CD14-positive monocyte (primary cell): ENCODE data around the gene PLBD1. TPM values are rescaled to one million over a fixed set of nuclear protein-coding genes. Genes with fewer than 3 reads are reported as not detected.

Source experiments
- DNase-seq, 3 donors: peaks; one replicate each; pipeline ENCODE4 v3.0.0-alpha.2; 2011 to 2022
- H2AFZ ChIP-seq: 2 replicates; pipeline ENCODE4 v1.6.0; 2012; ENCODE audit warnings: mild to moderate bottlenecking, low read depth, low read length, inconsistent platforms; ENCODE audit not compliant: insufficient read depth, poor library complexity, severe bottlenecking
- H3K27ac ChIP-seq, 2 donors: 1 replicate in 1 of 2; 2 replicates in 1 of 2; pipeline ENCODE4 v1.5.1; 2012 to 2013; ENCODE audit warnings: low read length in 2 of 2, control low read depth in 1 of 2, inconsistent platforms in 1 of 2, low read depth in 1 of 2, mild to moderate bottlenecking in 1 of 2
- H3K27me3 ChIP-seq, 2 donors: one replicate each; pipeline versions ENCODE4 v1.6.0 to v1.6.1; 2011 to 2013; ENCODE audit warnings: low read length in 2 of 2; ENCODE audit not compliant: control insufficient read depth in 2 of 2, insufficient read depth in 2 of 2
- H3K36me3 ChIP-seq, 2 donors: replicated peaks in 1 of 2; 1 replicate in 1 of 2; 2 replicates in 1 of 2; pipeline versions ENCODE4 v1.5.1 to v1.6.1; 2012 to 2013; ENCODE audit warnings: low read length in 2 of 2, control low read depth in 1 of 2, inconsistent platforms in 1 of 2, mild to moderate bottlenecking in 1 of 2; ENCODE audit not compliant: insufficient read depth in 2 of 2, control insufficient read depth in 1 of 2
- H3K4me1 ChIP-seq, 2 donors: 1 replicate in 1 of 2; 2 replicates in 1 of 2; pipeline versions ENCODE4 v1.5.1 to v1.6.1; 2012 to 2013; ENCODE audit warnings: low read length in 2 of 2, control low read depth in 1 of 2, inconsistent platforms in 1 of 2, mild to moderate bottlenecking in 1 of 2, moderate library complexity in 1 of 2; ENCODE audit not compliant: insufficient read depth in 2 of 2, control insufficient read depth in 1 of 2
- H3K4me2 ChIP-seq: replicated peaks from 2 replicates; pipeline ENCODE3; 2012; ENCODE audit warnings: low read length, moderate library complexity, mild to moderate bottlenecking; ENCODE audit not compliant: poor library complexity, severe bottlenecking; ENCODE audit errors: extremely low read depth
- H3K4me3 ChIP-seq, 3 experiments: fragments of 200-600 bp in 1 of 3; sonication (generic) in 1 of 3; replicated peaks in 1 of 3; 1 replicate in 2 of 3; 2 replicates in 1 of 3; pipeline ENCODE4 v1.5.1; 2011 to 2013; ENCODE audit warnings: low read length in 3 of 3, mild to moderate bottlenecking in 3 of 3, control low read depth in 2 of 3, low read depth in 2 of 3, inconsistent platforms in 1 of 3, moderate library complexity in 1 of 3
- H3K79me2 ChIP-seq: 2 replicates; pipeline ENCODE4 v1.6.0; 2012; ENCODE audit warnings: mild to moderate bottlenecking, control low read depth, inconsistent platforms, low read length, moderate library complexity; ENCODE audit not compliant: insufficient read depth
- H3K9ac ChIP-seq: 2 replicates; pipeline ENCODE4 v1.6.0; 2017; ENCODE audit warnings: low read length, mild to moderate bottlenecking; ENCODE audit not compliant: insufficient read depth, poor library complexity, severe bottlenecking
- H3K9me3 ChIP-seq, 2 donors: replicated peaks in 1 of 2; 1 replicate in 1 of 2; 2 replicates in 1 of 2; pipeline versions ENCODE4 v1.5.1 to v1.6.1; 2012 to 2013; ENCODE audit warnings: low read length in 2 of 2, control low read depth in 1 of 2; ENCODE audit not compliant: control insufficient read depth in 1 of 2, insufficient read depth in 1 of 2
- H4K20me1 ChIP-seq: 2 replicates; pipeline ENCODE4 v1.6.0; 2012; ENCODE audit warnings: mild to moderate bottlenecking, low read length, control low read depth, moderate library complexity; ENCODE audit not compliant: insufficient read depth
- H3K27ac Mint-ChIP-seq, 7 donors: one replicate each; pipeline ENCODE4 v1.8.0; 2020; ENCODE audit warnings: mild to moderate bottlenecking in 7 of 7, mixed read lengths in 7 of 7, moderate library complexity in 6 of 7, inconsistent platforms in 2 of 7
- H3K27me3 Mint-ChIP-seq, 3 donors: one replicate each; pipeline ENCODE4 v1.8.0; 2021 to 2022; ENCODE audit warnings: low read depth in 3 of 3, mild to moderate bottlenecking in 3 of 3, mixed read lengths in 3 of 3, moderate library complexity in 3 of 3, inconsistent platforms in 1 of 3
- H3K36me3 Mint-ChIP-seq, 2 donors: one replicate each; pipeline ENCODE4 v1.8.0; 2020; ENCODE audit warnings: mixed read lengths in 2 of 2, inconsistent platforms in 1 of 2, mild to moderate bottlenecking in 1 of 2
- H3K4me1 Mint-ChIP-seq: one replicate; pipeline ENCODE4 v1.8.0; 2020; ENCODE audit warnings: mild to moderate bottlenecking, mixed read lengths
- H3K4me3 Mint-ChIP-seq, 2 donors: one replicate each; pipeline ENCODE4 v1.8.0; 2020; ENCODE audit warnings: mild to moderate bottlenecking in 2 of 2, mixed read lengths in 2 of 2, moderate library complexity in 1 of 2
- H3K9me3 Mint-ChIP-seq, 7 donors: one replicate each; pipeline ENCODE4 v1.8.0; 2020 to 2022; ENCODE audit warnings: mixed read lengths in 7 of 7, mild to moderate bottlenecking in 6 of 7, moderate library complexity in 6 of 7, inconsistent platforms in 2 of 7
- WGBS: methylation state at CpG from one replicate; pipeline ENCODE4 v1.1.5; 2013; ENCODE audit warnings: missing lambda C conversion rate; ENCODE audit not compliant: insufficient coverage; 5-methylcytosine and 5-hydroxymethylcytosine counted together
- intact Hi-C, 2 donors: fragments of 100-400 bp; cut with micrococcal nuclease; formaldehyde crosslinking; loops; one replicate each; pipeline versions ENCODE4 v1.15.0 to v1.15.1; 2023
- polyA plus RNA-seq, 3 donors: library from polyadenylated mRNA; depleted of rRNA in 1 of 3; unstranded in 2 of 3; stranded (reverse) in 1 of 3; fragments of 300-500 nt in 2 of 3; fragments of >200 nt in 1 of 3; fragmentation: Illumina TruSeq in 2 of 3; gene quantifications; 1 replicate in 2 of 3; 2 replicates in 1 of 3; pipeline ENCODE4 v1.2.3, GENCODE V29; 2012 to 2021
- TF ChIP-seq, protein P1 (sequence below): fragments of 200-600 bp; IDR thresholded peaks from one replicate; pipeline ENCODE4 v1.8.0; 2022; ENCODE audit warnings: antibody characterized with exemption, mild to moderate bottlenecking

The PLBD1 gene
- polyA plus RNA-seq, 3 donors, result 317 to 876 (median 543) TPM

- no peaks in the 10 kb centered on the region for H3K9me3 ChIP-seq
- no peak overlapping the region for H3K4me3 Mint-ChIP-seq
- H3K36me3 ChIP-seq, result peaks cover 86 to 100% of the 10 kb centered on the region in 2 donors
- H3K9ac ChIP-seq, result no peak overlapping the region
- TF ChIP-seq, protein P1, sequence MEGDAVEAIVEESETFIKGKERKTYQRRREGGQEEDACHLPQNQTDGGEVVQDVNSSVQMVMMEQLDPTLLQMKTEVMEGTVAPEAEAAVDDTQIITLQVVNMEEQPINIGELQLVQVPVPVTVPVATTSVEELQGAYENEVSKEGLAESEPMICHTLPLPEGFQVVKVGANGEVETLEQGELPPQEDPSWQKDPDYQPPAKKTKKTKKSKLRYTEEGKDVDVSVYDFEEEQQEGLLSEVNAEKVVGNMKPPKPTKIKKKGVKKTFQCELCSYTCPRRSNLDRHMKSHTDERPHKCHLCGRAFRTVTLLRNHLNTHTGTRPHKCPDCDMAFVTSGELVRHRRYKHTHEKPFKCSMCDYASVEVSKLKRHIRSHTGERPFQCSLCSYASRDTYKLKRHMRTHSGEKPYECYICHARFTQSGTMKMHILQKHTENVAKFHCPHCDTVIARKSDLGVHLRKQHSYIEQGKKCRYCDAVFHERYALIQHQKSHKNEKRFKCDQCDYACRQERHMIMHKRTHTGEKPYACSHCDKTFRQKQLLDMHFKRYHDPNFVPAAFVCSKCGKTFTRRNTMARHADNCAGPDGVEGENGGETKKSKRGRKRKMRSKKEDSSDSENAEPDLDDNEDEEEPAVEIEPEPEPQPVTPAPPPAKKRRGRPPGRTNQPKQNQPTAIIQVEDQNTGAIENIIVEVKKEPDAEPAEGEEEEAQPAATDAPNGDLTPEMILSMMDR, result no peak
- no peak overlapping the region for H2AFZ ChIP-seq
- no peak overlapping the region for H3K27ac Mint-ChIP-seq
- no peaks in the 10 kb centered on the region for H3K4me1 Mint-ChIP-seq
- H3K27ac ChIP-seq, result no peak overlapping the region
- H3K4me1 ChIP-seq, result no peaks in the 10 kb centered on the region
- intact Hi-C loops, result no loop called here
- no peaks in the 10 kb centered on the region for H3K27me3 ChIP-seq
- no peak for DNase-seq
- peaks cover 85 to 93% of the 10 kb centered on the region in 2 donors for H3K36me3 Mint-ChIP-seq
- peaks cover 0 to 8% (median 0%) of the 10 kb centered on the region in 7 donors for H3K9me3 Mint-ChIP-seq
- H3K27me3 Mint-ChIP-seq, result no peaks in the 10 kb centered on the region
- H3K4me3 ChIP-seq, result no peak overlapping the region
- 100% methylated on average over 1 of the region's 1 CpG for WGBS
- H3K4me2 ChIP-seq, result no peak overlapping the region
- H3K79me2 ChIP-seq, result no peaks in the 10 kb centered on the region
- peaks cover 12% of the 10 kb centered on the region for H4K20me1 ChIP-seq
Observed at GRCh38 chr12:14482361-14482760, 85.3 kb downstream of the PLBD1 start.

DNA sequence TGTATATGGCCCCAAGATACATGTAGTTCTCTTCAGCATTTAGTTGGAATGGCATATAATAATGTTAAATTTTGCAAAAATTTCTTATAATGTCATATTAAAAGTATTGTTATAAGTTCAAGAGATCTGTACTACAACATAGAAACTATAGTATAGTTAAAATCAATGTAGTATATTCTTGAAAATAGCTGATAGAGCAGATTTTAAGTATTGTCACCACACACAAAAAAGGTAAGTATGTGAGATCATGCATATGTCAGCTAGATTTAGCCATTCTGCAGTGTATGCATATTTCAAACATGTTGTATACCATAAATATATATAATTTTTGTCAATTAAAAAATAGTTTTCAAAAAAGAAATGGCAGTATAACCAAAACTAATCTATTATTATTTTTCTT is 86.5 kb downstream of the PLBD1 start:
- peaks cover 80 to 86% of the 10 kb centered on the region in 2 donors for H3K36me3 Mint-ChIP-seq
- intact Hi-C loops, result no loop called here

More for the DNA sequence above, 86.5 kb downstream of the PLBD1 start:
- Mint-ChIP-seq H3K4me1 (no peaks in the 10 kb centered on the region), H3K4me3 (no peak overlapping the region), H3K27me3 (no peaks in the 10 kb centered on the region), H3K9me3 (peaks cover 0 to 8% (median 0%) of the 10 kb centered on the region in 7 donors), H3K27ac (no peak overlapping the region)
- H3K27ac ChIP-seq, result no peak overlapping the region
- H3K4me3 ChIP-seq, result no peak overlapping the region
- H3K9ac ChIP-seq, result no peak overlapping the region
- H3K79me2 ChIP-seq, result no peaks in the 10 kb centered on the region
- no peak overlapping the region for H3K4me2 ChIP-seq
- H3K4me1 ChIP-seq, result no peaks in the 10 kb centered on the region
- no peaks in the 10 kb centered on the region for H3K9me3 ChIP-seq
- DNase-seq, result no peak
- TF ChIP-seq, protein P1, result no peak
- peaks cover 12% of the 10 kb centered on the region for H4K20me1 ChIP-seq
- H3K27me3 ChIP-seq, result no peaks in the 10 kb centered on the region
- peaks cover 82 to 97% of the 10 kb centered on the region in 2 donors for H3K36me3 ChIP-seq
- no peak overlapping the region for H2AFZ ChIP-seq
